ENCODE data around the gene CSF2RB.

DNA sequence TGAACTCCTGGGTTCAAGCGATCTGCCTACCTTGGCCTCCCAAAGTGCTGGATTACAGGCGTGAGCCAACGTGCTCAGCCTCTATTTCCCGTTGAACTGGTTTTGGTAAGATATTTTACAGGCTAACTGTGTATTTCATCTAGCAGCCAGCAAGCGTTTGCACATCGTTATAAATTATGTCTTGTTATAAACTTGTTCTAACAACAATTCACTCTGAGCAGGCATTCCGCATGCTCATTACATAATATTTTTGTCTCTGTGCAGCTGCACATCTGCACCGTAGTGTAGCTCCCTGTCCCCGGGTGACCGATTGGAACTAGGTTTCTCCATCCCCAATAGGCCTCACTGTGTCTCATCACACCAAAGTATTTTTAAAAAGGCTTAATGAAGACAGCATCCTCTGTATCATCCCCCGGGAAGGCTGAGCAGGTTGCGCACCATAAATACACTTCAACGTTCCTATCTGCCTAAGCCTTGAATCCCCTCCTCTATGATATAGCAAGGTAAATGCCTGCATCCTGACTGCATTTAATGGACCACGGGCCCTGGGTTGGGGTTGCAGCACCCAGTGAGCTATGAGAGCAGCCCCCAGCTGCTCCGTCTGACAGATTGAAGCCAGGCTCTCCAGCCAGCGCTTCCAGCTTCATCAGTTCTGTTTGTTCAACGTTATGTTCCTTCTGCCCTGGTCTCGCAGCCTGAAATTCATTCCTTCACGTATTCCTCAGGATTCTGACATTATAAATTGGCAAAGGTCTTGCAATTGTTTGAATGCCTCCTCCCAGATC lies 58.1 kb downstream of the CSF2RB start:
- TF ChIP-seq, protein P1, sequence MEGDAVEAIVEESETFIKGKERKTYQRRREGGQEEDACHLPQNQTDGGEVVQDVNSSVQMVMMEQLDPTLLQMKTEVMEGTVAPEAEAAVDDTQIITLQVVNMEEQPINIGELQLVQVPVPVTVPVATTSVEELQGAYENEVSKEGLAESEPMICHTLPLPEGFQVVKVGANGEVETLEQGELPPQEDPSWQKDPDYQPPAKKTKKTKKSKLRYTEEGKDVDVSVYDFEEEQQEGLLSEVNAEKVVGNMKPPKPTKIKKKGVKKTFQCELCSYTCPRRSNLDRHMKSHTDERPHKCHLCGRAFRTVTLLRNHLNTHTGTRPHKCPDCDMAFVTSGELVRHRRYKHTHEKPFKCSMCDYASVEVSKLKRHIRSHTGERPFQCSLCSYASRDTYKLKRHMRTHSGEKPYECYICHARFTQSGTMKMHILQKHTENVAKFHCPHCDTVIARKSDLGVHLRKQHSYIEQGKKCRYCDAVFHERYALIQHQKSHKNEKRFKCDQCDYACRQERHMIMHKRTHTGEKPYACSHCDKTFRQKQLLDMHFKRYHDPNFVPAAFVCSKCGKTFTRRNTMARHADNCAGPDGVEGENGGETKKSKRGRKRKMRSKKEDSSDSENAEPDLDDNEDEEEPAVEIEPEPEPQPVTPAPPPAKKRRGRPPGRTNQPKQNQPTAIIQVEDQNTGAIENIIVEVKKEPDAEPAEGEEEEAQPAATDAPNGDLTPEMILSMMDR (optimal IDR thresholded peaks at IDR 0.05 in 1 of 3, IDR thresholded peaks at IDR 0.05 in 1 of 3, conservative IDR thresholded peaks at IDR 0.05 in 1 of 3; ENCODE audit: extremely low read depth in 1 of 3, insufficient read depth in 2 of 3, low read length in 3 of 3): no peak
- TF ChIP-seq EZH2 (IDR thresholded peaks at IDR 0.05; ENCODE audit: low read length): no peak
